ENCODE measurements around the gene CIAO1. TPM values are rescaled to one million over a fixed set of nuclear protein-coding genes. Genes with fewer than 3 reads are reported as not detected.

CIAO1 gene
- polyA plus RNA-seq, 2 of the 4 experiments (the other 2 are of a cell fraction), result 83.2 to 99.7 TPM

GRCh38 chr2:96249654-96250053, 16.4 kb upstream of the CIAO1 start:
- CTCF ChIA-PET, result interaction anchor here (0.7 to 2.9 kb wide), 2 partner anchors 11 to 406 kb away, joined by 3 to 11 read pairs; no protein-coding TSS in a partner anchor
- Histone ChIP-seq H3K27ac (no peak overlapping the region), H3K9me3 (no peaks in the 10 kb centered on the region), H3K4me3 (no peak overlapping the region), H3K4me2 (no peak overlapping the region), H3K4me1 (0 out of 3 replicates have a peak, but pooled peaks cover 5% of the 10 kb centered on the region)
- no peak for FAIRE-seq
- ATAC-seq, result no peak
- TF ChIP-seq JUN (IDR thresholded peaks at IDR 0.05) (no peak), RARB (CRISPR knock-in tag; IDR thresholded peaks at IDR 0.05) (no peak), POLR2AphosphoS2 (conservative IDR thresholded peaks at IDR 0.05; ENCODE audit: low read length) (no peak), ZC3H11A (IDR thresholded peaks at IDR 0.05) (no peak), HOXB13 (CRISPR knock-in tag; IDR thresholded peaks at IDR 0.05; ENCODE audit: low read depth) (no peak), GATA3 (IDR thresholded peaks at IDR 0.05; ENCODE audit: borderline replicate concordance) (no peak), EHMT2 (IDR thresholded peaks at IDR 0.05; ENCODE audit: low read depth) (no peak), RAD21 (conservative IDR thresholded peaks at IDR 0.05 in 1 of 2, IDR thresholded peaks at IDR 0.05 in 1 of 2) (no peak), SREBF2 (IDR thresholded peaks at IDR 0.05) (no peak), FOSL2 (IDR thresholded peaks at IDR 0.05) (no peak), FOSL2 (CRISPR knock-in tag; IDR thresholded peaks at IDR 0.05) (no peak), HOXB5 (CRISPR knock-in tag; IDR thresholded peaks at IDR 0.05) (no peak), CHD4 (IDR thresholded peaks at IDR 0.05; ENCODE audit: borderline replicate concordance) (no peak), ESRRA (IDR thresholded peaks at IDR 0.05; ENCODE audit: borderline replicate concordance, low read length) (no peak)
- TF ChIP-seq, protein P1, sequence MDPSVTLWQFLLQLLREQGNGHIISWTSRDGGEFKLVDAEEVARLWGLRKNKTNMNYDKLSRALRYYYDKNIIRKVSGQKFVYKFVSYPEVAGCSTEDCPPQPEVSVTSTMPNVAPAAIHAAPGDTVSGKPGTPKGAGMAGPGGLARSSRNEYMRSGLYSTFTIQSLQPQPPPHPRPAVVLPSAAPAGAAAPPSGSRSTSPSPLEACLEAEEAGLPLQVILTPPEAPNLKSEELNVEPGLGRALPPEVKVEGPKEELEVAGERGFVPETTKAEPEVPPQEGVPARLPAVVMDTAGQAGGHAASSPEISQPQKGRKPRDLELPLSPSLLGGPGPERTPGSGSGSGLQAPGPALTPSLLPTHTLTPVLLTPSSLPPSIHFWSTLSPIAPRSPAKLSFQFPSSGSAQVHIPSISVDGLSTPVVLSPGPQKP (IDR thresholded peaks at IDR 0.05; ENCODE audit: low read depth, low read length), result no peak
- TF ChIP-seq, protein P2, sequence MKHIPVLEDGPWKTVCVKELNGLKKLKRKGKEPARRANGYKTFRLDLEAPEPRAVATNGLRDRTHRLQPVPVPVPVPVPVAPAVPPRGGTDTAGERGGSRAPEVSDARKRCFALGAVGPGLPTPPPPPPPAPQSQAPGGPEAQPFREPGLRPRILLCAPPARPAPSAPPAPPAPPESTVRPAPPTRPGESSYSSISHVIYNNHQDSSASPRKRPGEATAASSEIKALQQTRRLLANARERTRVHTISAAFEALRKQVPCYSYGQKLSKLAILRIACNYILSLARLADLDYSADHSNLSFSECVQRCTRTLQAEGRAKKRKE (CRISPR knock-in tag; IDR thresholded peaks at IDR 0.05; ENCODE audit: low read depth), result no peak
- POLR2A ChIA-PET, result no interaction called here
- 94% methylated on average over 9 of the region's 9 CpGs for WGBS (ENCODE audit: missing lambda C conversion rate)
- no peak for DNase-seq (ENCODE audit: low read depth in 1 of 2, low spot score in 1 of 2)

GRCh38 chr2:96250188-96250587, 15.8 kb upstream of the CIAO1 start:
- FAIRE-seq, result no peak
- Histone ChIP-seq H3K4me3 (no peak overlapping the region), H3K4me2 (no peak overlapping the region), H3K9me3 (no peaks in the 10 kb centered on the region), H3K27ac (no peak overlapping the region), H3K4me1 (0 out of 3 replicates have a peak, but pooled peaks cover 5% of the 10 kb centered on the region)
- TF ChIP-seq HES2 (IDR thresholded peaks at IDR 0.05) (no peak), ZNF302 (CRISPR knock-in tag; IDR thresholded peaks at IDR 0.05) (no peak), GATA3 (IDR thresholded peaks at IDR 0.05; ENCODE audit: borderline replicate concordance) (no peak), ZFP36 (IDR thresholded peaks at IDR 0.05; ENCODE audit: borderline replicate concordance, partially characterized antibody) (no peak), EP300 (IDR thresholded peaks at IDR 0.05) (no peak)
- WGBS (ENCODE audit: missing lambda C conversion rate), result 93% methylated on average over 6 of the region's 6 CpGs
- no peak for ATAC-seq
- POLR2A ChIA-PET, result no interaction called here
- CTCF ChIA-PET, result interaction anchor here (0.9 to 2.9 kb wide), 4 partner anchors 8 to 227 kb away, joined by 3 to 11 read pairs (median 5); no protein-coding TSS in a partner anchor
- DNase-seq (ENCODE audit: low read depth in 1 of 2, low spot score in 1 of 2), result no peak

DNA sequence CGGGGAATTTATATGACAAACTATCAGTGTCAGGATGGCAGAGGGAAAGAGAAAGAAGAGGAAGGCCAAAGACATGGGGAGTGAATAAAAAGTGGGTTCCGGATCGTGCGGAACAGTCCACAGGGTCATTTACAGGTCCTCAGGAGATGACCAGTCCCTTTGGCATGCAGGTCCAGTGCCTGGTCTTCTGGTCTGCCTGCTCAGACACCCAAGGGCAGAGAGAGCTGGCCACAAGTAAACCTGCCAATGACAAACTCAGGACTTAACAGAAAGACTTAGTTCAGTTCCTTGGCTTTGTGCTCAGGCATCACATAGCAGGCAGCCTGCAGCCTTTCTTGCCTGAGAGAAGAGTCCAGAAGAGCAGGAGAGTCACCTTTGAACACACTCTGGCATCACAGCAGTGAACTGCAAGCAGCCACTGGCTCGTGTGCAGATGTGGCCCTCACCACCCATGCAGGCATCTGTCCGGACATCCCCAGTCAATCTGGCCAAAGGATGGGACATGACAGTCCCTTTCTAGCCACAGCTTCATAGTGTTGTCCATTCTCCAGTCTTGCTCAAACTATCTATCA, 14.2 kb upstream of the CIAO1 start:
- DNase-seq (ENCODE audit: low read depth in 1 of 2, low spot score in 1 of 2) (peak; percentile 30 to 68), FAIRE-seq (no peak), ATAC-seq (peak; percentile 71 to 83; a peak in 5 of 6 replicates)
- Histone ChIP-seq H3K27ac (no peak overlapping the region), H3K4me1 (0 out of 3 replicates have a peak, but pooled peaks cover 5% of the 10 kb centered on the region), H3K9me3 (no peaks in the 10 kb centered on the region), H3K4me2 (no peak overlapping the region), H3K4me3 (no peak overlapping the region)
- WGBS (ENCODE audit: missing lambda C conversion rate), result 75% methylated on average over 6 of the region's 6 CpGs
- CTCF ChIA-PET, result interaction anchor here (2.4 to 2.9 kb wide), 2 partner anchors 9 to 229 kb away, joined by 7 to 11 read pairs; no protein-coding TSS in a partner anchor
- POLR2A ChIA-PET, result no interaction called here
- TF ChIP-seq REST (IDR thresholded peaks at IDR 0.05), result no peak
- TF ChIP-seq POLR2AphosphoS2 (conservative IDR thresholded peaks at IDR 0.05; ENCODE audit: low read length), result no peak
- TF ChIP-seq HDAC2 (IDR thresholded peaks at IDR 0.05), result no peak
- no peak for TF ChIP-seq BCL3 (IDR thresholded peaks at IDR 0.05)
- TF ChIP-seq, protein P3, sequence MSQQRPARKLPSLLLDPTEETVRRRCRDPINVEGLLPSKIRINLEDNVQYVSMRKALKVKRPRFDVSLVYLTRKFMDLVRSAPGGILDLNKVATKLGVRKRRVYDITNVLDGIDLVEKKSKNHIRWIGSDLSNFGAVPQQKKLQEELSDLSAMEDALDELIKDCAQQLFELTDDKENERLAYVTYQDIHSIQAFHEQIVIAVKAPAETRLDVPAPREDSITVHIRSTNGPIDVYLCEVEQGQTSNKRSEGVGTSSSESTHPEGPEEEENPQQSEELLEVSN (IDR thresholded peaks at IDR 0.05; ENCODE audit: borderline replicate concordance, low read depth), result no peak
- TF ChIP-seq CHD4 (IDR thresholded peaks at IDR 0.05; ENCODE audit: borderline replicate concordance), result no peak
- no peak for TF ChIP-seq ZSCAN20 (CRISPR knock-in tag; IDR thresholded peaks at IDR 0.05)
- no peak for TF ChIP-seq RFX5 (IDR thresholded peaks at IDR 0.05)
- TF ChIP-seq TFCP2L1 (CRISPR knock-in tag; IDR thresholded peaks at IDR 0.05), result no peak
